Mesenchymal stem cell (in vitro differentiated cells and primary cell): ENCODE data around the gene FOXN1.

Source experiments
- DNase-seq: peaks from one replicate; pipeline ENCODE4 v3.0.0-alpha.2; 2013
- H2AFZ ChIP-seq: one replicate; pipeline ENCODE4 v1.6.1; 2013; ENCODE audit warnings: low read depth, mild to moderate bottlenecking, control low read depth, inconsistent platforms, low read length, moderate library complexity
- H2AK5ac ChIP-seq: 2 replicates; pipeline ENCODE4 v1.6.1; 2013; ENCODE audit warnings: low read length, moderate library complexity, mild to moderate bottlenecking, inconsistent platforms; ENCODE audit not compliant: severe bottlenecking
- H2BK120ac ChIP-seq: one replicate; pipeline ENCODE4 v1.6.1; 2013; ENCODE audit warnings: low read depth, mild to moderate bottlenecking, inconsistent platforms, low read length, moderate library complexity
- H2BK12ac ChIP-seq, 2 experiments: one replicate each; pipeline ENCODE4 v1.6.1; 2013; ENCODE audit warnings: inconsistent platforms in 2 of 2, low read length in 2 of 2, mild to moderate bottlenecking in 2 of 2, moderate library complexity in 2 of 2, control low read depth in 1 of 2
- H2BK15ac ChIP-seq: one replicate; pipeline ENCODE4 v1.6.1; 2013; ENCODE audit warnings: mild to moderate bottlenecking, low read depth, inconsistent platforms; ENCODE audit not compliant: poor library complexity, severe bottlenecking
- H2BK5ac ChIP-seq: 2 replicates; pipeline ENCODE4 v1.6.1; 2013; ENCODE audit warnings: low read depth, mild to moderate bottlenecking, low read length, control low read depth, inconsistent platforms; ENCODE audit not compliant: poor library complexity, severe bottlenecking
- H3K14ac ChIP-seq, 2 experiments: one replicate each; pipeline ENCODE4 v1.6.1; 2013; ENCODE audit warnings: inconsistent platforms in 2 of 2, low read length in 2 of 2, control low read depth in 1 of 2, mild to moderate bottlenecking in 1 of 2, moderate library complexity in 1 of 2
- H3K18ac ChIP-seq, 2 experiments: one replicate each; pipeline ENCODE4 v1.6.1; 2013; ENCODE audit warnings: inconsistent platforms in 2 of 2, low read length in 2 of 2, control low read depth in 1 of 2, low read depth in 1 of 2, mild to moderate bottlenecking in 1 of 2
- H3K23ac ChIP-seq, 2 experiments: one replicate each; pipeline ENCODE4 v1.6.1; 2013; ENCODE audit warnings: inconsistent platforms in 2 of 2, low read length in 2 of 2, mild to moderate bottlenecking in 2 of 2, moderate library complexity in 2 of 2, control low read depth in 1 of 2
- H3K27ac ChIP-seq: 2 replicates; pipeline ENCODE4 v1.5.1; 2013; ENCODE audit warnings: mild to moderate bottlenecking, moderate library complexity, low read length, control low read depth, inconsistent platforms; ENCODE audit not compliant: poor library complexity, severe bottlenecking
- H3K27me3 ChIP-seq, 2 experiments: 2 replicates each; pipeline versions ENCODE4 v1.6.1 to v1.7.0; 2013; ENCODE audit warnings: low read length in 2 of 2, mild to moderate bottlenecking in 2 of 2, moderate library complexity in 2 of 2, control low read depth in 1 of 2, inconsistent platforms in 1 of 2; ENCODE audit not compliant: control insufficient read depth in 1 of 2, insufficient read depth in 1 of 2
- H3K36me3 ChIP-seq, 2 experiments: 2 replicates each; pipeline versions ENCODE4 v1.6.1 to v1.7.0; 2013; ENCODE audit warnings: low read length in 2 of 2, control low read depth in 1 of 2, inconsistent platforms in 1 of 2, low read depth in 1 of 2, mild to moderate bottlenecking in 1 of 2; ENCODE audit not compliant: insufficient read depth in 2 of 2, control insufficient read depth in 1 of 2
- H3K4ac ChIP-seq, 2 experiments: one replicate each; pipeline ENCODE4 v1.6.1; 2013; ENCODE audit warnings: inconsistent platforms in 2 of 2, low read length in 2 of 2, mild to moderate bottlenecking in 2 of 2, moderate library complexity in 2 of 2, control low read depth in 1 of 2, low read depth in 1 of 2
- H3K4me1 ChIP-seq: 2 replicates; pipeline ENCODE4 v1.6.1; 2013; ENCODE audit warnings: low read depth, low read length, control low read depth; ENCODE audit not compliant: control insufficient read depth, insufficient read depth
- H3K4me2 ChIP-seq: 2 replicates; pipeline ENCODE4 v1.6.1; 2013; ENCODE audit warnings: low read length, mild to moderate bottlenecking, inconsistent platforms; ENCODE audit not compliant: poor library complexity, severe bottlenecking
- H3K4me3 ChIP-seq, 2 experiments: 2 replicates each; pipeline versions ENCODE4 v1.5.1 to v1.7.0; 2013; ENCODE audit warnings: low read length in 2 of 2, mild to moderate bottlenecking in 2 of 2, control low read depth in 1 of 2, low read depth in 1 of 2; ENCODE audit not compliant: insufficient read depth in 1 of 2
- H3K79me1 ChIP-seq: replicated peaks from 2 replicates; pipeline ENCODE4 v1.6.1; 2013; ENCODE audit warnings: mild to moderate bottlenecking, control low read depth, low read length, inconsistent platforms; ENCODE audit not compliant: poor library complexity, severe bottlenecking
- H3K9ac ChIP-seq: 2 replicates; pipeline ENCODE4 v1.7.0; 2013; ENCODE audit warnings: mild to moderate bottlenecking, low read length, moderate library complexity
- H3K9me3 ChIP-seq: 2 replicates; pipeline ENCODE4 v1.7.0; 2013; ENCODE audit warnings: mild to moderate bottlenecking, low read length; ENCODE audit not compliant: control insufficient read depth
- H4K8ac ChIP-seq: one replicate; pipeline ENCODE4 v1.6.1; 2013; ENCODE audit warnings: inconsistent platforms, mild to moderate bottlenecking, low read length, moderate library complexity
- H4K91ac ChIP-seq: one replicate; pipeline ENCODE4 v1.6.1; 2013; ENCODE audit warnings: mild to moderate bottlenecking, low read length, inconsistent platforms
- WGBS: methylation state at CpG from one replicate; pipeline ENCODE4 v1.1.7; 2013; ENCODE audit warnings: mixed read lengths; 5-methylcytosine and 5-hydroxymethylcytosine counted together

The FOXN1 gene

GRCh38 chr17:28515518-28515917, 9.4 kb downstream of the FOXN1 start:
- Histone ChIP-seq H2BK15ac (no peak overlapping the region), H3K36me3 (no peaks in the 10 kb centered on the region), H2BK12ac (no peak overlapping the region), H3K4ac (no peak overlapping the region), H3K18ac (no peak overlapping the region), H3K4me2 (no peak overlapping the region), H2BK5ac (no peak overlapping the region), H3K27ac (no peak overlapping the region), H4K8ac (no peak overlapping the region), H3K9ac (no peak overlapping the region), H2BK120ac (no peak overlapping the region), H2AFZ (no peak overlapping the region), H3K4me1 (no peaks in the 10 kb centered on the region), H3K79me1 (no peaks in the 10 kb centered on the region), H3K27me3 (peaks cover 65 to 79% of the 10 kb centered on the region in 2 experiments), H2AK5ac (no peak overlapping the region), H3K14ac (no peak overlapping the region), H3K9me3 (no peaks in the 10 kb centered on the region), H4K91ac (no peak overlapping the region), H3K4me3 (no peak overlapping the region), H3K23ac (no peak overlapping the region)
- 92% methylated on average over 1 of the region's 1 CpG for WGBS
- no peak for DNase-seq

GRCh38 chr17:28518132-28518531, 12.0 kb downstream of the FOXN1 start:
- Histone ChIP-seq H2BK15ac (no peak overlapping the region), H3K27me3 (peaks cover 48 to 68% of the 10 kb centered on the region in 2 experiments), H3K14ac (no peak overlapping the region), H3K23ac (no peak overlapping the region), H4K8ac (no peak overlapping the region), H2BK120ac (no peak overlapping the region), H2AFZ (no peak overlapping the region), H3K79me1 (no peaks in the 10 kb centered on the region), H3K9me3 (no peaks in the 10 kb centered on the region), H3K36me3 (no peaks in the 10 kb centered on the region), H3K4me2 (no peak overlapping the region), H2AK5ac (no peak overlapping the region), H3K18ac (no peak overlapping the region), H3K4me1 (peaks cover 9% of the 10 kb centered on the region), H3K9ac (no peak overlapping the region), H3K27ac (no peak overlapping the region), H2BK5ac (no peak overlapping the region), H2BK12ac (no peak overlapping the region), H3K4ac (no peak overlapping the region), H3K4me3 (no peak overlapping the region), H4K91ac (no peak overlapping the region)
- 84% methylated on average over 4 of the region's 6 CpGs for WGBS
- DNase-seq: no peak

- Histone ChIP-seq H3K4me3 (no peak overlapping the region), H3K9ac (no peak overlapping the region), H3K27ac (no peak overlapping the region), H3K4me1 (peaks cover 9% of the 10 kb centered on the region), H4K91ac (no peak overlapping the region), H2BK12ac (no peak overlapping the region), H3K14ac (no peak overlapping the region), H2AFZ (no peak overlapping the region), H3K79me1 (no peaks in the 10 kb centered on the region), H3K9me3 (no peaks in the 10 kb centered on the region), H3K36me3 (no peaks in the 10 kb centered on the region), H2BK15ac (no peak overlapping the region), H2AK5ac (no peak overlapping the region), H3K4me2 (no peak overlapping the region), H3K18ac (no peak overlapping the region), H2BK120ac (no peak overlapping the region), H3K4ac (no peak overlapping the region), H3K27me3 (peaks cover 45 to 64% of the 10 kb centered on the region in 2 experiments), H3K23ac (no peak overlapping the region), H2BK5ac (no peak overlapping the region), H4K8ac (no peak overlapping the region)
- DNase-seq: no peak
- WGBS: 96% methylated on average over 6 of the region's 7 CpGs
These were observed 12.4 kb downstream of the FOXN1 start for GRCh38 chr17:28518578-28518977.

GRCh38 chr17:28519236-28519635, 13.1 kb downstream of the FOXN1 start:
- no peak overlapping the region for H3K4ac ChIP-seq
- H2BK5ac ChIP-seq: no peak overlapping the region
- 75% methylated on average over 5 of the region's 5 CpGs for WGBS
- H3K36me3 ChIP-seq: no peaks in the 10 kb centered on the region
- no peak overlapping the region for H2BK12ac ChIP-seq
- H2AK5ac ChIP-seq: no peak overlapping the region
- no peak overlapping the region for H3K14ac ChIP-seq
- H3K18ac ChIP-seq: no peak overlapping the region
- no peak overlapping the region for H3K4me2 ChIP-seq
- no peak overlapping the region for H2BK15ac ChIP-seq
- H3K27ac ChIP-seq: no peak overlapping the region
- H2AFZ ChIP-seq: no peak overlapping the region
- H3K4me1 ChIP-seq: peaks cover 9% of the 10 kb centered on the region
- H3K23ac ChIP-seq: no peak overlapping the region
- H3K27me3 ChIP-seq: peaks cover 39 to 57% of the 10 kb centered on the region in 2 experiments
- no peak overlapping the region for H4K91ac ChIP-seq
- no peaks in the 10 kb centered on the region for H3K9me3 ChIP-seq
- no peak overlapping the region for H2BK120ac ChIP-seq
- H3K9ac ChIP-seq: no peak overlapping the region
- DNase-seq: no peak
- no peak overlapping the region for H3K4me3 ChIP-seq
- H3K79me1 ChIP-seq: no peaks in the 10 kb centered on the region
- H4K8ac ChIP-seq: no peak overlapping the region
